Measurements from ENCODE around the gene OPTC.

OPTC gene

GRCh38 chr1:203531063-203531462 lies 37.1 kb downstream of the OPTC start:
- no peak for DNase-seq
- CTCF ChIA-PET = interaction anchor here (0.6 kb wide), 1 partner anchor 312 kb away, joined by 3 read pairs; no protein-coding TSS in a partner anchor

DNA sequence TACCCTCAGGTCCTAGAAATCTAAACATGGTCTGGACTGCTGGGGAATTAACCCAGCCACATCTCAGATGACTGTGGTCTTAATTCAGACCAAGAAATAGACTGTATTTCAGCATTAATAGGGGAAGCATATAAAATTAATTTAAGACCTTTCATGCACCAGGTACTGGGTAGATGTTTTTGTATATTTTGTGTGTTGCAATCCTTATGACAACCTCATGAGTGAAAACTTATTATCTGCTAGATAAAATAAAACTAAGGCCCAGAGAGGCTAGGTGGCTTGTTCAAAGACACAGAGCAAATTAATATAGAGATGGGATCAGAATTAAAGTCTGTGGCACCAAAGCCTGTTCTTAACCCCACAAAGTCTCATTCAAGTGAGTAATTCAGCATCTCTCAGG lies 40.1 kb downstream of the OPTC start:
- H3K4me3 Mint-ChIP-seq = no peak overlapping the region
- H3K27ac Mint-ChIP-seq = no peak overlapping the region
- H3K4me1 Mint-ChIP-seq = no peaks in the 10 kb centered on the region
- H3K9me3 Mint-ChIP-seq = no peaks in the 10 kb centered on the region
- no peaks in the 10 kb centered on the region for H3K36me3 Mint-ChIP-seq
- peaks cover 11% of the 10 kb centered on the region for H3K27me3 Mint-ChIP-seq
- CTCF ChIA-PET = no interaction called here
- DNase-seq = no peak

More at GRCh38 chr1:203531063-203531462, 37.1 kb downstream of the OPTC start:
- Mint-ChIP-seq H3K27ac (no peak overlapping the region), H3K4me1 (no peaks in the 10 kb centered on the region), H3K4me3 (no peak overlapping the region), H3K36me3 (no peaks in the 10 kb centered on the region), H3K27me3 (peaks cover 7% of the 10 kb centered on the region), H3K9me3 (no peaks in the 10 kb centered on the region)

DNA sequence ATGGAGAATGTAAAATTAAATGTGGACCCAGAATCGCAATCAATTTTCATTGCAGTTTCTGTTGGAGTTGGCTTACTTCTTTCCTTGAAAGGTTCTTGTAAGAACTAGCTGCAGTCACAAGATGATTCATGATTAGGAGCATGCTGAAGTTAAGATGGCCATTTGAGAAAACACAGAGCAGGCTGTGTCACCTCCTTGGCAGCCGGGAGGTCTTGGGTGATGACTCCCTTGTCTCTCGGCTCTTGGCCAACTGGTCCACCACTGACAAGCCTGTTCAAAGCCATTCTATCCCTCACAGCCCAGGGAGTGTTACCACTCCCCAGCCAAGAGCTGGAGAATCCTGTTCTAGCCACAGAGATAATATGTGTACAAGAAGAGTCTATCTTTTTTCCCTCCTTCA lies 40.6 kb downstream of the OPTC start:
- CTCF ChIA-PET = interaction anchor here (1.3 kb wide), 1 partner anchor 10 kb away, joined by 3 read pairs; no protein-coding TSS in a partner anchor
- Mint-ChIP-seq H3K27ac (no peak overlapping the region), H3K4me3 (no peak overlapping the region), H3K4me1 (no peaks in the 10 kb centered on the region), H3K9me3 (no peaks in the 10 kb centered on the region), H3K36me3 (no peaks in the 10 kb centered on the region), H3K27me3 (peaks cover 11% of the 10 kb centered on the region)
- DNase-seq = no peak

DNA sequence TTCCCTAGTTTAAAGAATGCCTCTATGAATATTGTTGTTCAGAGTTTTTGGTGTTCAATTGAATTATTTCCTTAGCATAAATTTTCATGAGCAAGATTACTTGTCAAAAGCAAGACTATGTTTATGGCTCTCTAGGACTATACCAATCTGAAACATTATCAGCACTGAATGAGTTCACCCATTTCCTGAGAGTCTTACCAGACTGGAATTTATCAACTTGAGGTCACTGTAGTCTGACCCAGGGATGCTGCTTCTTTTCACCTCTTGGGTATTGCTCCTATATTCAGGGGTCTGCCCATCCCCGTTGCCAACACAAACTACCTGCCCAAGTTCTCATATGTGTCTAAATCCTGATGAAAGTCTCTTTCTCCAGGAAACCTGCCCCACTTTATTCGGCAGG lies 42.6 kb downstream of the OPTC start:
- Mint-ChIP-seq H3K4me3 (no peak overlapping the region), H3K27ac (no peak overlapping the region), H3K4me1 (no peaks in the 10 kb centered on the region), H3K9me3 (no peaks in the 10 kb centered on the region), H3K27me3 (peaks cover 11% of the 10 kb centered on the region), H3K36me3 (no peaks in the 10 kb centered on the region)
- no peak for DNase-seq
- CTCF ChIA-PET = no interaction called here

DNA sequence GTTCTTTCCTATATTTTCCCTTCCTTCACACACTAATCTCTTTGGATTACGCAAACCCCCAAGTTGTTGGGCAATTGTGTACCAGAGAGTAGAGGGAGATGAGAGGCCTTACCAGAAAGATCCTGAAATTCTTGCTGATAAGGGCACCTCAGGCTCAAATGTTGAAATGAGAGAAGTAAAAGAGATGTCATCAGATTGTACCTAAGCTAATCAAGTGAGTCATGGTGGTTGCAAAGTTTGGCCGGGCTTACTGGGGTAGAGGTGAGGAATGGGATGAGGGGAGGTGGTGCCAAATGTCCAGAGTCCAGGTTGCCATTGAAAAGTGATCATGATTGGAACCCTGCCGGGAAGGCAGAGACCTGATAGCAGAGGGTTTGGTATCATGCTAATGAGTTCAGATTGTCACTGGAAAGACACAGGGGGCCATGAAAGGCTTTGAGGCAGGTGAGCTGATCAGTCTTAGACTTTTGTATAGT lies 43.1 kb downstream of the OPTC start:
- Mint-ChIP-seq H3K4me3 (no peak overlapping the region), H3K27ac (no peak overlapping the region), H3K9me3 (no peaks in the 10 kb centered on the region), H3K4me1 (no peaks in the 10 kb centered on the region), H3K27me3 (peaks cover 11% of the 10 kb centered on the region), H3K36me3 (no peaks in the 10 kb centered on the region)
- CTCF ChIA-PET = no interaction called here
- no peak for DNase-seq

DNA sequence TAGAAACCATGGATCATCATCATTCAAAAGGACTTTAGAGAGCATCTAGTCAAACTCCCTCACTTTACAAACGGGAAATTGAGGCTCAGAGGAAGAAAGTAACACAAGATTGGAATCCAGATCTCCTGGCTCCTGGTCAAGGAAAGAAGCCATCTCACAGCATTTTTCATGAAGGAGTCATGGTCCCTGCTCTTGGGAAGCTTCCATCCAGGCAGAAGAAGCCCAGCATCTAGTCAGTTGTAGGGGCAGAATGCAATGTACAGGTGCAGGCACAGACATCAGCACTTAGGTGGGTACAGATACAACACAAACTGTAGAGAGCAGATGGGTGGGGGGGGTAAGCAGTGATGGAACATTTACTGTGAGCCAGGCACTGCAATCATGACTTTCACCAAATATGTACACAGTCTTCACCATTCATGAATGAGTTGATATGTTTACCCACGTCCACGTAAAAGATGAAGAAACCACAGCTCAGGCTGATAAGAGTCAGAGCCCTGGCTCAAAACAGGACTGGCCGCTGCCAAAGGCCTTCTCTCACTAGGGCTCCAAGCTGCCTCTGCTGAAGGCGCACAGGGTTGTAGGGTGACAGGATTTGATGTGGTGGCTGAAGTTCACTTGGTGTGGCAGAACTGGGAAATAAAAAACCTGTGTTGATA lies 44.0 kb downstream of the OPTC start:
- no peak for DNase-seq
- Mint-ChIP-seq H3K36me3 (no peaks in the 10 kb centered on the region), H3K27me3 (peaks cover 15% of the 10 kb centered on the region), H3K27ac (no peak overlapping the region), H3K4me1 (no peaks in the 10 kb centered on the region), H3K9me3 (no peaks in the 10 kb centered on the region), H3K4me3 (no peak overlapping the region)
- CTCF ChIA-PET = no interaction called here

- Mint-ChIP-seq H3K4me1 (no peaks in the 10 kb centered on the region), H3K9me3 (no peaks in the 10 kb centered on the region), H3K27me3 (peaks cover 15% of the 10 kb centered on the region), H3K4me3 (no peak overlapping the region), H3K27ac (no peak overlapping the region), H3K36me3 (no peaks in the 10 kb centered on the region)
- CTCF ChIA-PET = no interaction called here
- DNase-seq = no peak
These were observed 44.8 kb downstream of the OPTC start for GRCh38 chr1:203538726-203539125.

- Mint-ChIP-seq H3K4me1 (no peaks in the 10 kb centered on the region), H3K4me3 (no peak overlapping the region), H3K36me3 (no peaks in the 10 kb centered on the region), H3K9me3 (no peaks in the 10 kb centered on the region), H3K27ac (no peak overlapping the region), H3K27me3 (peaks cover 16% of the 10 kb centered on the region)
- no peak for DNase-seq
- CTCF ChIA-PET = no interaction called here
These were observed 46.0 kb downstream of the OPTC start for GRCh38 chr1:203539831-203540546.

GRCh38 chr1:203544485-203544884 lies 50.5 kb downstream of the OPTC start:
- H3K36me3 Mint-ChIP-seq = no peaks in the 10 kb centered on the region
- CTCF ChIA-PET = no interaction called here
- H3K27me3 Mint-ChIP-seq = peaks cover 23% of the 10 kb centered on the region
- H3K27ac Mint-ChIP-seq = no peak overlapping the region
- no peaks in the 10 kb centered on the region for H3K4me1 Mint-ChIP-seq
- H3K9me3 Mint-ChIP-seq = no peaks in the 10 kb centered on the region
- no peak for DNase-seq
- H3K4me3 Mint-ChIP-seq = no peak overlapping the region

DNA sequence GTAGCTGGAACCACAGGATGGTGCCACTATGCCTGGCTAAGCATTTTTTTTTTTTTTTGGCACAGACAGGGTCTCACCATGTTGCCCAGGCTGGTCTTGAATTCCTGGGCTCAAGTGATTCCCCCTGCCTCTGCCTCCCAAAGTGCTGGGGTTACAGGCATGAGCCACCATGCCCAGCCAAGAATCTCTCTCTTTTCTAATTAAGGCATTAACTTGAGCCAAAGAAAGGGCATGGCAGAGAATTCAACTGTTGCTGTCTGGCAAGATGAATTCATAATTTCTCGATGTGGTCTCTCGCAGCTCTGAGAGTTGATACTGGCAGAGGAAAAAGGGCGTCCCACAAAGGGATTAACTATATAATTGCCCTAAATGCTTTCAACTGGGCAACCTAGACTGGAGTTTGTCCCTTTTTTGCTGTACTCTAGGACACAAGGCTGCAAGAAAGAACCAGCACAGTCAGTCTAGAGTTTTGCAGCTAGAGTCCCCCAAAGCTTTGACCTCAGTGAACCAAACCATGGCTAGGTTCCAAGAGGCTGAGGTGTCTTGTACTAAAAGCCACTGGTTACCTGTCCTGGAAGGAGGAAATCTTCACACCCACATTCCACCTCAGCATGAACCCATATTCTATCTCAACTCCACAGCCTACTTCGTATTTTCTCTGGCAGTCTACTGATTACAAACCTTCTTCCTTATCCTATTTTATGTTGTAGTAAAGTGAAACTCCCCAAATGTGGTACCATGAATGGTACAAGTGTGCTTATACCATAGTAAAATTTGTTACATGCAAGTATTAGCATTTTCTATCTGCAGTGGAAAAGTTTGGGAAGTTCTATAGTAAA lies 51.2 kb downstream of the OPTC start:
- H3K27me3 Mint-ChIP-seq = peaks cover 29% of the 10 kb centered on the region
- H3K9me3 Mint-ChIP-seq = no peaks in the 10 kb centered on the region
- no peak overlapping the region for H3K27ac Mint-ChIP-seq
- no peak for DNase-seq
- no peaks in the 10 kb centered on the region for H3K36me3 Mint-ChIP-seq
- no peak overlapping the region for H3K4me3 Mint-ChIP-seq
- CTCF ChIA-PET = no interaction called here
- H3K4me1 Mint-ChIP-seq = no peaks in the 10 kb centered on the region

GRCh38 chr1:203546274-203546673 lies 52.3 kb downstream of the OPTC start:
- H3K9me3 Mint-ChIP-seq = no peaks in the 10 kb centered on the region
- H3K27me3 Mint-ChIP-seq = peaks cover 29% of the 10 kb centered on the region
- CTCF ChIA-PET = interaction anchor here (0.6 kb wide), 1 partner anchor 19 kb away, joined by 5 read pairs; no protein-coding TSS in a partner anchor
- no peak overlapping the region for H3K4me3 Mint-ChIP-seq
- H3K27ac Mint-ChIP-seq = no peak overlapping the region
- DNase-seq = no peak
- H3K4me1 Mint-ChIP-seq = no peaks in the 10 kb centered on the region
- H3K36me3 Mint-ChIP-seq = no peaks in the 10 kb centered on the region

- Mint-ChIP-seq H3K27ac (no peak overlapping the region), H3K36me3 (no peaks in the 10 kb centered on the region), H3K9me3 (no peaks in the 10 kb centered on the region), H3K4me3 (no peak overlapping the region), H3K4me1 (no peaks in the 10 kb centered on the region), H3K27me3 (peaks cover 30% of the 10 kb centered on the region)
- CTCF ChIA-PET = interaction anchor here (0.6 kb wide), 1 partner anchor 20 kb away, joined by 5 read pairs; no protein-coding TSS in a partner anchor
- no peak for DNase-seq
These were observed 53.2 kb downstream of the OPTC start for GRCh38 chr1:203547147-203547546.

DNA sequence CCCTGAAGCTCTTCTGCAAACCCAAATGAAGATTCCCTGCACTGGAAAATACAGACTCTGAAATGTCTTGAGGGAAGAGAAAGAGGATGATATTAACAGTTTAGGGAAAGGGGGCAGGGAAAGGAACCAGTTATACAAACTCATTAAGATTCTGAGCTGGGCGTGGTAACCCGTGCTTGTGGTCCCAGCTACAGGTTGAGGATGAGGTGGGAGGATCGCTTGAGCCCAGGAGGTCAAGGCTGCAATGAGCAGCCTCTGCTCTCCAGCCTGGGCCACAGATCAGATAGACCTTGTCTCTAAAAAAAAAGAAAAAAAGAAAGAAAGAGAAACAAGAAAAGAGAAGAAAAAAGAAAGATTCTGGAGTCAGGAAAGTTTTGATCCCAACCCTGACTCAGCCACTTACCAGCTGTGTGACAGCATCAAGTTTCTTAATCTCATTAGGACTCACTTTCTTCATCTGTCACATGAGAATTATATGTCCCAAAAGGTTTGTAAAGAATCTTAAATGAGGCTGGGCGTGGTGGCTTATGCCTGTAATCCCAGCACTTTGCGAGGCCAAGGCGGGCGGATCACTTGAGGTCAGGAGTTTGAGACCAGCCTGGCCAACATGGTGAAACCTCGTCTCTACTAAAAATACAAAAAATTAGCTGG lies 53.9 kb downstream of the OPTC start:
- Mint-ChIP-seq H3K4me3 (no peak overlapping the region), H3K9me3 (no peaks in the 10 kb centered on the region), H3K36me3 (no peaks in the 10 kb centered on the region), H3K27ac (no peak overlapping the region), H3K4me1 (no peaks in the 10 kb centered on the region), H3K27me3 (peaks cover 31% of the 10 kb centered on the region)
- CTCF ChIA-PET = interaction anchor here (1.3 kb wide), 1 partner anchor 79 kb away, joined by 5 read pairs; no protein-coding TSS in a partner anchor
- no peak for DNase-seq

GRCh38 chr1:203548892-203549291 lies 54.9 kb downstream of the OPTC start:
- CTCF ChIA-PET = interaction anchor here (1.3 kb wide), 1 partner anchor 78 kb away, joined by 5 read pairs; no protein-coding TSS in a partner anchor
- DNase-seq = no peak
- Mint-ChIP-seq H3K4me1 (no peaks in the 10 kb centered on the region), H3K27me3 (peaks cover 35% of the 10 kb centered on the region), H3K36me3 (no peaks in the 10 kb centered on the region), H3K4me3 (no peak overlapping the region), H3K27ac (no peak overlapping the region), H3K9me3 (no peaks in the 10 kb centered on the region)
